ENCODE data around the gene IGSF21.

DNA sequence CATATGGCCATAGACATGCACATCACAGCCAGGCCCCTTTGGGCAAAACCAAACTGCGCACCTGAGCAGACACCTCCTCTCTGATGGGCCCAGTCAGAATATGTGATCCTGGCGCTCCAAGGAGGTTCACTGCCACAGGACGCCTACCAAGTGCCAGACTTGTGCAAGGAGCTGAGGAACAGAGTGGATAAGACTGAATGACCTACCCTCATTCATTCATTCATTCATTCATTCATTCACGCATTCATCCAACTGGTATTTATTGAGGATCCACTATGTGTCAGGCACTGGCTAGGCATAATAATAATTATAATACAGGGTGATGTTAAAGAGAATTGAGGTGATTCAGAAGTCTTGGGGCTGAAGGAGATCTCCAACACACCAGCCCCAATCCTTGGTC lies 2.4 kb upstream of the IGSF21 start:
- no peak for TF ChIP-seq CTCF (IDR thresholded peaks at IDR 0.05)
- no peak for TF ChIP-seq POLR2A (IDR thresholded peaks at IDR 0.05)

Measured in prostate gland (tissue), 2 donors.